GM21825 (cell line): ENCODE data around the gene DUSP23.

Experiments
- ATAC-seq: cut with Tn5 transposase; IDR thresholded peaks from one replicate; pipeline ENCODE4 v1.9.1; 2021; ENCODE audit warnings: mild to moderate bottlenecking, moderate library complexity; ENCODE audit not compliant: unreplicated experiment

DUSP23 gene

DNA sequence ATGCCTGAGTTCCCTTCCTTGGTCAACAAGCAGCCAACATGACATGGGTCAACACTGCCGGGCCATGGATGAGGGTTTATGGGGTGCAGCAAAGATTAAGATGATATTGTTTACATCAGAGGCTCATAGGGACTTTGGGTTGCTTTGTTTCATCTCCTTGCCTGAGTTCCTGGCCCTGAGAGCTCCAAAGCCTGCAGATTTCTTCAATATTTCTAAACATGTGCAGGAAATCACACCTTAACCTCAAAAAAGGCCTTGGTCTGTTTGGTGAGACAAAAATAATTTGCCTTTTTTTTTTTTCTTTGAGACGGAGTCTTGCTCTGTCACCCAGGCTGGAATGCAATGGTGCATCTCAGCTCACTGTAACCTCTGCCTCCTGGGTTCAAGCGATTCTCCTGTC, 46.8 kb downstream of the DUSP23 start:
- ATAC-seq: no peak

- no peak for ATAC-seq
These were observed 47.4 kb downstream of the DUSP23 start for GRCh38 chr1:159828176-159828575.

DNA sequence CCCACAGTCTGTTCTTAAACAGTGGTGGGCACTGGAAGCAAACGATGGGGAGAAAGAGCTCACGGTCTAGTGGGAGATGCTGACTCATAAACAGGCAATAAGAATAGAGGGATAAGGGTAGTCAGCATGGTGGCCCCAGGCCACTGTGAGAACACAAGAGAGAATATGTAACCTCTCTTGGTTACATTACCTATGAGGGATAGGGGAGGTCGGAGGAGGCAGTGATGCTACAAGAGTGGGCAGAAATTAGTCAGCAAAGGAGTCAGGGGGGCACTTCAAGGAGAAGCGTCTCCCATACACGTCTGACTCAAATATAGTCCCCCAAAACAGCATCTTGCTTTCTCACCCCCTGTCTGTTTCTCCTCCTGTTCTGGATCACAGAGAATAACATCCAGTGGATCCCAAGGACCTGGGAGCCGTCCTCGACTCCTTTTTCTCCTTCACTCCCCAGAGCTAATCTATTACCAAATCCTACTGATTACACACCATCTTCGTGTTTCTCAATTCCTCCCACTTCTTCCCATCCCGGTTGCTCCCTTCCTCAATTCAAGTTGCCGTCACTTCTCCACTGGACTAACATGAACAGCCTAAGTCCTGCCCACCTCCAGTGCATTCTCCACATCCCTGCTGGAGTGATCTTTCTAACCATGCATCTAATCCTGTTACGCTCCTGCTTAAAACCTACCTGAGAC, 48.0 kb downstream of the DUSP23 start:
- no peak for ATAC-seq

GRCh38 chr1:159829273-159829634, 48.5 kb downstream of the DUSP23 start:
- peak; percentile 81 for ATAC-seq

GRCh38 chr1:159829822-159830465, 49.2 kb downstream of the DUSP23 start:
- ATAC-seq: no peak

DNA sequence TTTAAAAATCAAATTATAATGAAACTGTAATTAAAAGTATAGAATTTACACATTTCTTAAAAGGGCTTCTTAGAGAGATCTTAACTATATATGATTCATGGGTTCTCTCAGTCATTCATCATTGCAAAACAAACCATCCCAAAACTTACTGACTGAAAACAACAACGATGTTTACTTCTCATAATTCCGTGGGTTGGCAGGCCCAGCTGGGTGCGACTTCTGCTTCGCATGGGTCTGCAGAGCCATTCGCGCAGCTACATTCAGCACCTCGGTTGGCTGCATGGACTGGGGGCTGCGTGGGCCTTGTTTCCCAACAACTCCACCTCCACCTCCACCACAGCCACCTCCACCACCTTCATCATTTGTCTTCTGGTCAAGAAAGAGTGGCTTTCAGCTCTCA, 50.0 kb downstream of the DUSP23 start:
- ATAC-seq: no peak

DNA sequence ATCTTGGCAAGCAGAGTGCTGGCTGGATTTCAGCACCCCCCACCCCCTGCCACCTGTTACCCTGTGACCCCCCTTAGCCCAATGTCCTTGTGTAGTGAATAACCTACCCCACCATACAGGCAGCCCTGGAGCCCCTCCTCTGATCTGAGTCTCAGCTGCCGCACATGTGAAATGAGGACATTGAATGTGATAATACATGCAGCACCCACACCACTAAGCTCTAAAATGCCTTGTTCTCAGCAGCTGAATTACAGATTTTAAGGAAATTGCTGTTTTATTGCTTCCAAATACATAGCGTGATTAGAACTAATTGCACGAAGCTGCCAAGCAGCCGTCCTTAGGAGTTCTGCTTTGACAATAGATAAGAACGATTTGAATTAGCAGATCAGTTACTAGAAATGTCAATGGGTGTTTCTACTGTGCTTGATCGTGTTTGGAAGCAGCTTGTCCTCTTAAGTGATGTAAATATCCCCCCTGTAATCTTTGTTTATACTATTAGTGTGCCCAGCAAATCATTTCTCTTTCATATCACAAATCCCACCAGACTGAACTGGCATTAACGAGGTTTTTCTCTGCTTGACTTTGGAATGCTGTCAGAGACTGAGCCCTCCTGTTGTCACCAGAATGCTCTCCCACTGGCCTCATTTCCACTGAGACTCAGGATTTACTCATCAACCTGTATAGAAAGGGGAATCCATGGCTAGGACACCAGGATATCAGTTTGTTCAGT, 50.8 kb downstream of the DUSP23 start:
- no peak for ATAC-seq
